Measurements from ENCODE around the gene MAP4K5.
A peak's percentile ranks its signal among the peaks of the same experiment; 100 is the strongest.

DNA sequence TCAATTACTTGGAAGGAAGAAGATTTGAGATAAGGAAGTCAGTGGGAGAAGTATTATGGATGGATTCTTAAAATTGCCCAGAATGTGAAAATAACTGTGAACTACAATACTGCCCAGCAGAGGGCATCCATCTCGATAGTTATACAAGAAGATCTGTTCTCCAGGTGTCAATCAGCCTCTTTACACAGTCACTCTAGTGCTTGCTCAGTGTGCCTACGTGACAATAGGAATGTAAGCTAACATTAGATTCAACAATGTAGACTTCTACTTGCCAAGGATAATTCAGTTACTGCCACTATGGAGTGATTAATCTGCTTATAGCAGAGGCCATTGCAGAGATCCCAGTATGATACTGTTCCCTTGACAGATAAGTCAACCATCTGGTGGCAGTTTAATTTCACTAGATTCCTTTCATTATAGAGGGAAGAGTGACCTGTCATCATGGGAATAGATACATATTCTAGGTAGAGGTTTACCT is 10.6 kb upstream of the MAP4K5 start:
- TF ChIP-seq, protein P1, sequence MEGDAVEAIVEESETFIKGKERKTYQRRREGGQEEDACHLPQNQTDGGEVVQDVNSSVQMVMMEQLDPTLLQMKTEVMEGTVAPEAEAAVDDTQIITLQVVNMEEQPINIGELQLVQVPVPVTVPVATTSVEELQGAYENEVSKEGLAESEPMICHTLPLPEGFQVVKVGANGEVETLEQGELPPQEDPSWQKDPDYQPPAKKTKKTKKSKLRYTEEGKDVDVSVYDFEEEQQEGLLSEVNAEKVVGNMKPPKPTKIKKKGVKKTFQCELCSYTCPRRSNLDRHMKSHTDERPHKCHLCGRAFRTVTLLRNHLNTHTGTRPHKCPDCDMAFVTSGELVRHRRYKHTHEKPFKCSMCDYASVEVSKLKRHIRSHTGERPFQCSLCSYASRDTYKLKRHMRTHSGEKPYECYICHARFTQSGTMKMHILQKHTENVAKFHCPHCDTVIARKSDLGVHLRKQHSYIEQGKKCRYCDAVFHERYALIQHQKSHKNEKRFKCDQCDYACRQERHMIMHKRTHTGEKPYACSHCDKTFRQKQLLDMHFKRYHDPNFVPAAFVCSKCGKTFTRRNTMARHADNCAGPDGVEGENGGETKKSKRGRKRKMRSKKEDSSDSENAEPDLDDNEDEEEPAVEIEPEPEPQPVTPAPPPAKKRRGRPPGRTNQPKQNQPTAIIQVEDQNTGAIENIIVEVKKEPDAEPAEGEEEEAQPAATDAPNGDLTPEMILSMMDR (conservative IDR thresholded peaks at IDR 0.05; ENCODE audit: low read depth, low read length) = peak; percentile 91
- no peak for TF ChIP-seq EZH2phosphoT487 (IDR thresholded peaks at IDR 0.05; ENCODE audit: borderline replicate concordance, low read length)
- no peak for TF ChIP-seq EZH2 (IDR thresholded peaks at IDR 0.05; ENCODE audit: low read length, unreplicated experiment)
